Endothelial cell of umbilical vein (primary cell): ENCODE data around the gene POLR2E. TPM values are rescaled to one million over a fixed set of nuclear protein-coding genes. Genes with fewer than 3 reads are reported as not detected.

ENCODE experiments used
- BruUV-seq: library from RNA; stranded (reverse); fragments of 400-500 nt; replicated peaks from 2 replicates; lab custom pipeline; 2021; lab: Mats Ljungman, UMichigan
- CTCF ChIA-PET: fragments of 300-600, 350-600 bp; sonication (Branson Sonifier 250); formaldehyde crosslinking; loops from one replicate; lab custom pipeline; 2021; ENCODE audit warnings: antibody characterized with exemption, inconsistent platforms; lab: Charles Lee
- POLR2A ChIA-PET: fragments of 300-600, 350-600 bp; sonication (Branson Sonifier 250); formaldehyde crosslinking; loops from one replicate; lab custom pipeline; 2021; ENCODE audit warnings: antibody characterized with exemption, inconsistent platforms; lab: Charles Lee
- DNase-seq: peaks from one replicate; pipeline ENCODE4 v3.0.0-alpha.2; 2011; ENCODE audit warnings: low read depth, low spot score
- FAIRE-seq: peaks from 2 replicates; lab custom pipeline; 2011; peaks lifted over from hg19 to GRCh38; lab: Jason Lieb, UNC
- H2AFZ ChIP-seq: 2 replicates; pipeline ENCODE4 v1.6.0; 2012; ENCODE audit warnings: low read depth, low read length, control low read depth, inconsistent platforms
- H3K27ac ChIP-seq: 2 replicates; pipeline ENCODE4 v1.5.1; 2011; ENCODE audit warnings: low read depth, mild to moderate bottlenecking, control low read depth, low read length, moderate library complexity; ENCODE audit not compliant: insufficient read depth
- H3K27me3 ChIP-seq, 2 experiments: 2 replicates each; pipeline versions ENCODE4 v1.6.0 to v1.6.1; 2011; ENCODE audit warnings: low read length in 2 of 2, mixed read lengths in 1 of 2; ENCODE audit not compliant: control insufficient read depth in 2 of 2, insufficient read depth in 2 of 2
- H3K36me3 ChIP-seq, 2 experiments: 2 replicates in 1 of 2; 3 replicates in 1 of 2; pipeline ENCODE4 v1.5.1; 2011; ENCODE audit warnings: low read length in 2 of 2, mild to moderate bottlenecking in 1 of 2, moderate library complexity in 1 of 2; ENCODE audit not compliant: control insufficient read depth in 2 of 2, insufficient read depth in 2 of 2; ENCODE audit errors: extremely low read depth in 1 of 2
- H3K4me1 ChIP-seq: 3 replicates; pipeline ENCODE4 v1.5.1; 2011; ENCODE audit warnings: mild to moderate bottlenecking, low read length; ENCODE audit not compliant: control insufficient read depth, insufficient read depth; ENCODE audit errors: extremely low read depth
- H3K4me2 ChIP-seq: 2 replicates; pipeline ENCODE4 v1.6.1; 2011; ENCODE audit warnings: low read length, control low read depth, mixed read lengths; ENCODE audit not compliant: insufficient read depth
- H3K4me3 ChIP-seq, 3 experiments: fragments of 200-600 bp in 1 of 3; sonication (generic), shearing (Covaris generic) in 1 of 3; replicated peaks in 1 of 3; 2 replicates each; pipeline ENCODE4 v1.5.1; 2011 to 2016; ENCODE audit warnings: control low read depth in 3 of 3, low read length in 3 of 3, mild to moderate bottlenecking in 2 of 3, inconsistent platforms in 1 of 3, low read depth in 1 of 3, moderate library complexity in 1 of 3; ENCODE audit not compliant: insufficient read depth in 1 of 3
- H3K79me2 ChIP-seq: 2 replicates; pipeline ENCODE4 v1.6.0; 2012; ENCODE audit warnings: low read length, inconsistent platforms; ENCODE audit not compliant: control insufficient read depth, insufficient read depth
- H3K9ac ChIP-seq: replicated peaks from 2 replicates; pipeline ENCODE3; 2011; ENCODE audit warnings: low read length, control low read depth; ENCODE audit not compliant: insufficient read depth; ENCODE audit errors: extremely low read depth
- H3K9me1 ChIP-seq: replicated peaks from 3 replicates; pipeline ENCODE4 v1.6.0; 2011; ENCODE audit warnings: mild to moderate bottlenecking, low read length; ENCODE audit not compliant: control insufficient read depth, insufficient read depth; ENCODE audit errors: extremely low read depth
- H3K9me3 ChIP-seq: replicated peaks from 2 replicates; pipeline ENCODE4 v1.5.1; 2012; ENCODE audit warnings: low read length, inconsistent platforms; ENCODE audit not compliant: control insufficient read depth, insufficient read depth
- H4K20me1 ChIP-seq: replicated peaks from 2 replicates; pipeline ENCODE3; 2011; ENCODE audit warnings: mild to moderate bottlenecking, low read length; ENCODE audit not compliant: control insufficient read depth, insufficient read depth; ENCODE audit errors: extremely low read depth
- CTCF ChIP-seq, 2 donors: IDR thresholded peaks; 1 replicate in 1 of 2; 2 replicates in 1 of 2; pipeline ENCODE4 v1.5.1; 2011; ENCODE audit warnings: low read length in 2 of 2, mild to moderate bottlenecking in 2 of 2, moderate library complexity in 2 of 2, control low read depth in 1 of 2, inconsistent platforms in 1 of 2, low read depth in 1 of 2; ENCODE audit not compliant: insufficient read depth in 1 of 2; ENCODE audit errors: extremely low read depth in 1 of 2
- EZH2 ChIP-seq: IDR thresholded peaks from 2 replicates; pipeline ENCODE4 v1.6.1; 2012; ENCODE audit warnings: borderline replicate concordance, low read depth, mild to moderate bottlenecking, moderate library complexity, low read length, inconsistent platforms; ENCODE audit not compliant: severe bottlenecking
- FOS ChIP-seq: IDR thresholded peaks from 2 replicates; pipeline ENCODE4 v1.6.1; 2011; ENCODE audit warnings: mild to moderate bottlenecking, low read length, moderate library complexity, borderline replicate concordance; ENCODE audit not compliant: insufficient read depth
- GATA2 ChIP-seq: IDR thresholded peaks from 2 replicates; pipeline ENCODE4 v1.7.0; 2011; ENCODE audit warnings: low read depth, mild to moderate bottlenecking, moderate library complexity, mixed read lengths, low read length; ENCODE audit not compliant: insufficient read length, insufficient read depth
- JUN ChIP-seq: IDR thresholded peaks from 2 replicates; pipeline ENCODE4 v1.6.1; 2011; ENCODE audit warnings: borderline replicate concordance, low read depth; ENCODE audit not compliant: insufficient read length, insufficient read depth
- MAX ChIP-seq: IDR thresholded peaks from 2 replicates; pipeline ENCODE4 v1.6.1; 2011; ENCODE audit not compliant: insufficient read depth, insufficient read length
- MYC ChIP-seq: IDR thresholded peaks from one replicate; pipeline ENCODE4 v1.6.1; 2011; ENCODE audit warnings: mild to moderate bottlenecking, low read depth, low read length
- POLR2A ChIP-seq: IDR thresholded peaks from 2 replicates; pipeline ENCODE4 v1.6.1; 2012; ENCODE audit warnings: low read depth, mild to moderate bottlenecking, control low read depth, low read length
- POLR2AphosphoS5 ChIP-seq: IDR thresholded peaks from 2 replicates; pipeline ENCODE4 v1.6.1; 2012; ENCODE audit warnings: low read depth, mild to moderate bottlenecking, control low read depth, low read length, moderate library complexity; ENCODE audit not compliant: insufficient read depth
- dilution Hi-C: fragments of 300-500 bp; cut with MboI; formaldehyde crosslinking; loops from one replicate; pipeline ENCODE4 v1.15.0; 2019; ENCODE audit warnings: low sequenced_read_pairs; ENCODE audit not compliant: extremely low pct_ligation_motif_present
- intact Hi-C: fragments of 100-400 bp; cut with micrococcal nuclease; formaldehyde crosslinking; loops from one replicate; pipeline ENCODE4 v1.10.0; 2022
- polyA plus RNA-seq, 4 experiments: library from polyadenylated mRNA; depleted of rRNA in 3 of 4; stranded (reverse) in 3 of 4; unstranded in 1 of 4; fragments of >200 nt; gene quantifications; 2 replicates each; pipeline versions ENCODE4 v1.2.1 to v1.2.3, GENCODE V29; 2011 to 2012; ENCODE audit warnings: missing spikeins in 1 of 4
- total RNA-seq: library from RNA; stranded (reverse); gene quantifications from 2 replicates; pipeline ENCODE4 v1.2.3, GENCODE V29; 2021

The POLR2E gene
- total and polyA plus RNA-seq, 2 donors (not counting 3 experiments of a cell fraction or from before 2014, with no cell fraction given) = 272 to 344 TPM

GRCh38 chr19:1138121-1138520 lies 42.9 kb upstream of the POLR2E start:
- H3K27ac ChIP-seq = no peak overlapping the region
- H3K36me3 ChIP-seq = peaks cover 0 to 4% of the 10 kb centered on the region in 2 experiments
- no peak for FAIRE-seq
- BruUV-seq = no TSS peak
- DNase-seq = no peak
- no peaks in the 10 kb centered on the region for H3K27me3 ChIP-seq
- TF ChIP-seq CTCF (IDR thresholded peaks at IDR 0.05; ENCODE audit: extremely low read depth in 1 of 2, insufficient read depth in 1 of 2, low read depth in 1 of 2, low read length in 2 of 2) = no peak
- no peak for TF ChIP-seq GATA2
- TF ChIP-seq MYC = no peak
- TF ChIP-seq POLR2A = no peak
- TF ChIP-seq POLR2AphosphoS5 = no peak
- no peak for TF ChIP-seq JUN
- no peak for TF ChIP-seq EZH2
- no peak for TF ChIP-seq MAX
- no peak for TF ChIP-seq FOS
- H4K20me1 ChIP-seq = no peaks in the 10 kb centered on the region
- H3K4me1 ChIP-seq = no peaks in the 10 kb centered on the region
- H3K9ac ChIP-seq = no peak overlapping the region
- dilution Hi-C loops = no loop called here
- peaks cover 8% of the 10 kb centered on the region for H3K79me2 ChIP-seq
- H3K9me1 ChIP-seq = no peaks in the 10 kb centered on the region
- intact Hi-C loops = no loop called here
- ChIA-PET CTCF (no interaction called here), POLR2A (no interaction called here)
- no peak overlapping the region for H2AFZ ChIP-seq
- no peak overlapping the region for H3K4me2 ChIP-seq
- no peak overlapping the region for H3K4me3 ChIP-seq
- no peaks in the 10 kb centered on the region for H3K9me3 ChIP-seq
